A673 (cell line): ENCODE measurements around the gene IL17B. TPM values are rescaled to one million over a fixed set of nuclear protein-coding genes. Genes with fewer than 3 reads are reported as not detected.

ENCODE experiments used
- BruUV-seq: library from RNA; stranded (reverse); fragments of 400-500 nt; replicated peaks from 2 replicates; lab custom pipeline; 2021; lab: Mats Ljungman, UMichigan
- CTCF ChIA-PET: fragments of 300-600 bp; sonication (Branson Sonifier 250); formaldehyde crosslinking; loops from one replicate; lab custom pipeline; 2022; ENCODE audit warnings: antibody characterized with exemption; lab: Charles Lee
- POLR2A ChIA-PET: fragments of 300-600 bp; sonication (Branson Sonifier 250); formaldehyde crosslinking; loops from one replicate; lab custom pipeline; 2022; ENCODE audit warnings: antibody characterized with exemption; ENCODE audit not compliant: low non-redundant PET; lab: Charles Lee
- DNase-seq: peaks from one replicate; pipeline ENCODE4 v3.0.0-alpha.2; 2015; ENCODE audit warnings: low spot score
- H3K27ac ChIP-seq: fragments of 200-600 bp; sonication (generic); 2 replicates; pipeline ENCODE4 v1.5.1; 2016; ENCODE audit warnings: mixed run types, low read depth, mild to moderate bottlenecking, mixed read lengths, antibody characterized with exemption, low read length; ENCODE audit not compliant: poor library complexity, severe bottlenecking
- H3K27me3 ChIP-seq: fragments of 200-600 bp; sonication (generic); replicated peaks from 2 replicates; pipeline ENCODE4 v1.6.1; 2017; ENCODE audit warnings: mixed run types, low read depth, mild to moderate bottlenecking, mixed read lengths, antibody characterized with exemption, low read length; ENCODE audit not compliant: insufficient read depth, poor library complexity
- H3K36me3 ChIP-seq: fragments of 200-600 bp; sonication (generic); 2 replicates; pipeline ENCODE4 v1.6.1; 2016; ENCODE audit warnings: mixed run types, mild to moderate bottlenecking, mixed read lengths, antibody characterized with exemption, low read length; ENCODE audit not compliant: insufficient read depth, poor library complexity, severe bottlenecking
- H3K4me1 ChIP-seq: fragments of 200-600 bp; sonication (generic); 2 replicates; pipeline ENCODE4 v1.6.1; 2017; ENCODE audit warnings: mixed run types, mild to moderate bottlenecking, mixed read lengths, antibody characterized with exemption, low read length; ENCODE audit not compliant: insufficient read depth, poor library complexity, severe bottlenecking
- H3K4me3 ChIP-seq: fragments of 200-600 bp; sonication (generic); 2 replicates; pipeline ENCODE4 v1.5.1; 2016; ENCODE audit warnings: low read depth, mixed run types, mild to moderate bottlenecking, mixed read lengths, low read length; ENCODE audit not compliant: poor library complexity, severe bottlenecking
- H3K9me3 ChIP-seq: fragments of 200-600 bp; sonication (generic); 2 replicates; pipeline ENCODE4 v1.6.1; 2016; ENCODE audit warnings: mixed run types, low read depth, mild to moderate bottlenecking, mixed read lengths, antibody characterized with exemption, low read length; ENCODE audit not compliant: poor library complexity, severe bottlenecking
- CTCF ChIP-seq: fragments of 300-800, 200-600 bp; sonication (generic); conservative IDR thresholded peaks from 2 replicates; pipeline ENCODE4 v1.5.1; 2017; ENCODE audit warnings: low read depth, mild to moderate bottlenecking, antibody characterized with exemption, low read length, moderate library complexity, mixed read lengths
- EZH2 ChIP-seq: fragments of 200-600 bp; sonication (generic); IDR thresholded peaks from 2 replicates; pipeline ENCODE4 v1.6.1; 2017; ENCODE audit warnings: borderline replicate concordance, low read depth, mild to moderate bottlenecking, mixed read lengths, antibody characterized with exemption, low read length; ENCODE audit not compliant: poor library complexity, severe bottlenecking
- intact Hi-C: fragments of 100-400 bp; cut with micrococcal nuclease; formaldehyde crosslinking; loops from one replicate; pipeline ENCODE4 v1.10.0; 2022; ENCODE audit not compliant: unreplicated experiment
- total RNA-seq: library from RNA; stranded (reverse); gene quantifications from 2 replicates; pipeline ENCODE4 v1.2.3, GENCODE V29; 2021

The IL17B gene
- total RNA-seq, 1 experiment from 2014 or later, result not detected

- TF ChIP-seq CTCF (no peak), EZH2 (no peak)
- ChIA-PET POLR2A (no interaction called here), CTCF (interaction anchor here (0.9 kb wide), 1 partner anchor 12 kb away, joined by 3 read pairs; no protein-coding TSS in a partner anchor)
- H3K36me3 ChIP-seq, result no peaks in the 10 kb centered on the region
- DNase-seq, result no peak
- H3K9me3 ChIP-seq, result no peaks in the 10 kb centered on the region
- no peaks in the 10 kb centered on the region for H3K27me3 ChIP-seq
- no TSS peak for BruUV-seq
- no peak overlapping the region for H3K4me3 ChIP-seq
- intact Hi-C loops, result no loop called here
- H3K4me1 ChIP-seq, result no peaks in the 10 kb centered on the region
- no peak overlapping the region for H3K27ac ChIP-seq
Observed at GRCh38 chr5:149379818-149380374, 804 bp upstream of the IL17B start.

- no peak for DNase-seq
- no peaks in the 10 kb centered on the region for H3K27me3 ChIP-seq
- no peak overlapping the region for H3K4me3 ChIP-seq
- no peaks in the 10 kb centered on the region for H3K36me3 ChIP-seq
- CTCF ChIA-PET, result interaction anchor here (1.3 kb wide), 1 partner anchor 56 kb away, joined by 5 read pairs; no protein-coding TSS in a partner anchor
- POLR2A ChIA-PET, result no interaction called here
- BruUV-seq, result no TSS peak
- no peak overlapping the region for H3K27ac ChIP-seq
- intact Hi-C loops, result no loop called here
- no peaks in the 10 kb centered on the region for H3K9me3 ChIP-seq
- TF ChIP-seq CTCF, result no peak
- TF ChIP-seq EZH2, result no peak
- no peaks in the 10 kb centered on the region for H3K4me1 ChIP-seq
Observed at GRCh38 chr5:149378241-149378820, 761 bp downstream of the IL17B start.

GRCh38 chr5:149376711-149377447, 2.2 kb downstream of the IL17B start:
- no peaks in the 10 kb centered on the region for H3K36me3 ChIP-seq
- POLR2A ChIA-PET, result no interaction called here
- DNase-seq, result no peak
- TF ChIP-seq EZH2 (no peak), CTCF (no peak)
- BruUV-seq, result no TSS peak
- H3K27ac ChIP-seq, result no peak overlapping the region
- no peaks in the 10 kb centered on the region for H3K27me3 ChIP-seq
- CTCF ChIA-PET, result no interaction called here
- no peak overlapping the region for H3K4me3 ChIP-seq
- no peaks in the 10 kb centered on the region for H3K4me1 ChIP-seq
- H3K9me3 ChIP-seq, result no peaks in the 10 kb centered on the region
- intact Hi-C loops, result no loop called here
